Activated CD4-positive, alpha-beta T cell treated with anti-CD3 and anti-CD28 coated beads, Interleukin-2, amount 50 U/mL, for 1 hour (primary cell): ENCODE results near the gene RAET1G.
"Not testable (repeated sequence)": the region's sequence is repeated elsewhere in the genome, so short reads cannot be mapped to it uniquely, and the experiment has no call there.

Source experiments
- DNase-seq: peaks from one replicate; pipeline ENCODE4 v3.0.0-alpha.2; 2020

Gene RAET1G

GRCh38 chr6:149909701-149910470 is 13.0 kb downstream of the RAET1G start:
- no peak for DNase-seq

- not testable (repeated sequence) for DNase-seq
Observed at GRCh38 chr6:149908480-149908879, 14.4 kb downstream of the RAET1G start.

DNA sequence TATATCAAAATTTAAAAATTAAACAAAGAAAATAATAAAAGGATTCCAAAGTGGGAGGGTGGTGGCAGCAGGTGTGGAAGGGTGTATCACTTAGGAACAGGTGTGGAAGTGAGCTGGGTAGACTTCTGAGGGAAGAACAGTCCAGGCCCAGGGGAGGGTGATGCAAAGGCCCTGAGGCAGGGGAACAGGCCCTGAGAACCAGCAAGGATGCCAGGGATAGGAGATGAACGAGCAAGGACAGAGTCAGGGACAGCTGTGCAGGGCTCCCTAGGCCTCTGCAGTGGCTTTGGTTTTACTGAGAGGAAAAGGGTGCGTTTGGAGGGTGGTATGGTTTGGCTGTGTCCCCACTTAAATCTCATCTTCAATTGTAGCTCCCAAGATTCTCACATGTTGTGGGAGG is 15.6 kb downstream of the RAET1G start:
- DNase-seq = no peak

GRCh38 chr6:149906405-149906804 is 16.5 kb downstream of the RAET1G start:
- no peak for DNase-seq

DNA sequence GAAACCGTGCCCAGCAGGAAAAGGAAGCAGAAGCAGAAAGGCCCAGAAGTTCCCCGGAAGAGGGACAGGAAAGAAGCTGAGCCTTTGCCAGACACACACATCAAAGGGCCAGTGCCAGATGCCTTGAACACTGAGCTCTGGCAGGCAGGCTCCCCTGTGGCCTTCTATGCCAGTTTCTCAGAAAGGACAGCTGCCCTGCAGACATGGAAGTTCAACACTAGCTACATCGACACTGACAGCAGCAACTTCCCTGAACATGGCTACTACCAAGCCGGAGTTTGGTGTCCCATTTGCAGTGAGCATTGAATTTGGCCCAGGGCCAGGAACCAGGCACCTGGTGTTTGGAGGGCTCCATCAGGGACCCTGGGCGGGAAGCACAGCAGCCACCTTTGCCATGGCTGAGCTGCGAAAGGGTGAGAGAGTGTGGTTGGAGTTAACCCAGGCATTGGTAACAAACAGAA is 17.0 kb downstream of the RAET1G start:
- DNase-seq = no peak

DNA sequence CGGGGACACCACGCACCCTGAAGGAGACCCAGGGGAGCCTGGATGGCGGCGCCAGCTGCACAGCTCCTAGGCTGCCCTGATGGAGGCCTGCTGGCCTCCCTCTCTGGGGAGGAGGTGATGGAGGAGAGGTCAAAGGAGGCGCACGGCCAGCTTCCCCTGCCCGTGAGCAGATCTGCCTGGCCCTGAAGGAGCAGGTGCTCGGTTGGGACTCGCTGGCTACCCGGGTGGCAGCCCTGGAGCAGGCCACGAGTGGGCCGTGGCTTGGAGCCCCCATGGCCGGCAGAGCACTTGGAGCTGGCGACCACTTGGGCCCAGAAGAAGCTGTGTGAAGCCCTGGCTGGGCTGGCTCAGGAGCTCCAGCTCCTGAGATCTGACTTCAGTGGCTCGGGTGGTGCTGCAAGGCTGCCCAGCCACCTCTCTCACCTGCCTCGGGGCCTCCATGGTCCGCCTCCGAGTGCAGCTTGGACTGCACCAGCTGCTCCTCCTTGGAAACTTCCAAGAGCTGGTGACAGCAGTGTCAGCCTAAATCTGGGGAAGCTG is 17.5 kb downstream of the RAET1G start:
- no peak for DNase-seq

- DNase-seq = no peak
Observed at GRCh38 chr6:149904661-149905370, 18.1 kb downstream of the RAET1G start.

DNA sequence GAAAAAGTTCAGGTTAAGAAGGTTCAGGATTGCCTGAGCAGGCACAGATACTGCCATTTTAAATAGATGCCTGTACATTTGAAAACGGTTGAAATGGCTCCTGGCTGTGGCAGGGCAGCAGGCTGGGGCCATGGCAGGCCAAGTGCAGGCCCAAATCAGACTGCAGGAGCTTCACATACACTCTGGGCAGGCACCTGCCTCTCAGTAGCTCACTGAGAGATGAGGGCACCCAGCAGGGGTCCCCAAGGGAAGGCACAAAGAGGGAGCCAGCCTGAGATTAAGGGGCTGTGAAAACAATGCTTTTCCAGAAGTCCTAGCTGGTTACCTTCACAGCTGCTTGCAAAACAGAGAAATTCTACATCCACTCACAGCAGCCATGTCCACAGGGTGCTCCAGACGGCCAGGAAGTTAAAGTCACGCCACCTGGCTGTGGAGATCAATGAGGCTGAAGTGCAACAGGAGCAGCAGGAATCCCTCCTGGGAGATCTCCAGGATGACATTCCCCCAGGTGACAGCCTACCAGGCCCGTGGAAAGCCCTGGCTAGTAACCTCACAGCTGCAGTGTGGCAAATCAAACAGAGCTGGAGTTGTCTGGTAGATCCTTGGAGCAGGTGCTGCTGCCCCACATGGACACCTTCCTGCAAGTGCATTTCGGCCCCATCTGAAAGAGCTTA is 18.8 kb downstream of the RAET1G start:
- DNase-seq = no peak

DNA sequence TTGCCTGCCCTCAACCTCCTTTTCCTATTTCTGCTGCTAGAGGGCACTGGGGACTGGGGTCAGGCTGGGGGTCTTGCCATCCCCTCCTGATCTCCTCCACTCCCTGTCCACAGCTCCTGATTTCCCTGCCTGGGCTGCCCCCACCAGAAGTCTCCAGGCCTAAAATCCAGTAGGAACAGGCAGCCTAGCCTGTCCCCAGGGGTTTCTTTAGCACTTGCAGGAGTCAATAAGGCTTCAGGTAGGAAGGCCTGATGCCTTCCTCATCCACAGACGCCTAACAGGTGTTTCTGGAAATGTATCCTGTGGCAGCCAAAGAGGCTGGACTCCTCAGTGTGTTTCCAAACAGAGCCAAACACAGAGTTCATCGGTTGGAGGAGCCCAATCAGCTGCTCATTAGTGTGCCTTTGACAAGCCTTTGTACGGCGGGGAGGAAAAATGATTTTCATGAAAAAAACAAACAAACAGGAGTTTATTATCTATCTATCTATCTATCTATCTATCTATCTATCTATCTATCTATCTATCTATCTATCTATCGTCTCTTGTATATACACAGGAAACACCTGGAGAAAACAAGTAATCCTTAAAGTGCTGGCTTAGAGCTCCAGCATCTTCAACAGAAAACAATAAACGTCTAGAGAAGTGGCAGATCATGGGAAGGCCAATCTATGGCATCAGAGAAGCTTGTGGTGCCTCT is 21.3 kb downstream of the RAET1G start:
- no peak for DNase-seq

DNA sequence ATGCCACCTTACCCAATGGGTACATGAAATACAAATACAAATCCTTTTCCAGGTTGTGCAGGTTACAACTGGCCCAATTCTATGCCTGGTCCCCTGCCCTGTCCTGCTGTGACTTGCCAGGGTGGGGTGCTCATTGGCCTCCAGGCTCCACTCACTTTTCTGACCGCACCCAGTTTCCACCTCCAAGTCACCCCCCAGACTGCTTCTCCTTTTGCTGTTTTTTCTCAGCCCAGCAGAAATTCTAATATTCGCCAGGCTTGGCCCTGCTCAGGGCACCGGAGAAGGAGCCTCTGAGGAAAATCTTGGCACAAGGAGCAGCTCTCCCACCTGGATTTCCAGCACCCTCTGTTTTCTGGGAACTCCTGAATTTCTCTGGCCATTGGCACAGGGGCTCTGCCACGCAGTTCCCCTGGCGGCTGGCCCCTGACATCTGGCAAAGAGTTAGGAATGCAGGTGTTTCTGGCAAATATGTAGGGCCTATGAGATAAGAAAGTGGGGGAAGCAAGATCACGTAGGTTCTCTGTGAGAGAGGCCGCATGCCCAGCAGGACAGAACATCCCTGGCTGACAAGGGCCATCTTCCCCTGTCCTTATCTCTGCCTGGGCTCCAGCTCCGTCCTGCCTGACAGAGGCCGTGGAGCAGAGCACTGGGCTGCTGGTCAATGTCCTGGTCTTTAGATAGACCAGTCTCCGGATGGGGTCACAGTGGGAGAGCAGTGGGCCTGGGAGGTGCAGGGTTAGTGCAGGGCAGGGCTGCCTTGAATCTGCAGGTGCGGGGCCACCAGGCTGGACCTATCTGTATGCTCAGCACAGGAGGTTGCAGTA is 22.1 kb downstream of the RAET1G start:
- no peak for DNase-seq

GRCh38 chr6:149899926-149900619 is 22.8 kb downstream of the RAET1G start:
- DNase-seq = no peak

DNA sequence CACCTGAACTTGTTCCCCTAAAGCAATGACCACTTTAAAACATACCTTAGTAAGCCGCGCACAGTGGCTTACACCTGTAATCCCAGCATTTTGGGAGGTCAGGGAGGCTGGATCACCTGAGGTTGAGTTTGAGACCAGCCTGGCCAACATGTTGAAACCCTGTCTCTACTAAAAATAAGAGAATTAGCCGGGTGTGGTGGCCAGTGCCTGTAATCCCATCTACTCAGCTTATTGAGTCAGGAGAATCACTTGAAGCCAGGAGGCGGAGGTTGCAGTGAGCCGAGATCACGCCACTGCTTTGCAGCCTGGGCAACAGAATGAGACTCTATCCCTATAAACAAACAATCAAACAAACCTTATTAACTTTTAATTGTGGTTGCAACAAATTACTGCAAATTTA is 23.4 kb downstream of the RAET1G start:
- DNase-seq = no peak

DNA sequence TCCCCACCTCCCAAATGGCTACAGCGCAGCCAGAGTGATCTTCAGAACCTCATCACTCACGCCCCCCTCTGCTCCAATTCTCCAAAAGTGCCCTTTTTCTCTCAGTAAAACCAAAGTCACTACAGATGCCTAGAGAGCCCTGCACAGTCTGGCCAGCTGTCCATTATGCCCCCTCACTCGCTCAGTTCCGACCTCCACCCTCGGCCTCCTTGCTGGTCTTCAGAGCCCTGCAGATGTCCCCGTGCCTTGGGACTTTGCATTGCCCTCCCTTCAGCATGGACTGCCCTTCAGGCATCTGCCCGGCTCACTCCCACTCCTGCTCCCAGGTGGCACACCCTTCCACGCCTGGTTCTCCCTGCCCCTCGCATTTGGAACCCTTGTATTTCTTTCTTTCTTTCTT is 24.0 kb downstream of the RAET1G start:
- no peak for DNase-seq

- DNase-seq = no peak
Observed at GRCh38 chr6:149897855-149898744, 24.8 kb downstream of the RAET1G start, which contains the start of gene RAET1E. Gene RAET1E, minus strand, starts transcription at chr6:149898113. Its CDS starts 7,212 bp downstream, at chr6:149890901.

DNA sequence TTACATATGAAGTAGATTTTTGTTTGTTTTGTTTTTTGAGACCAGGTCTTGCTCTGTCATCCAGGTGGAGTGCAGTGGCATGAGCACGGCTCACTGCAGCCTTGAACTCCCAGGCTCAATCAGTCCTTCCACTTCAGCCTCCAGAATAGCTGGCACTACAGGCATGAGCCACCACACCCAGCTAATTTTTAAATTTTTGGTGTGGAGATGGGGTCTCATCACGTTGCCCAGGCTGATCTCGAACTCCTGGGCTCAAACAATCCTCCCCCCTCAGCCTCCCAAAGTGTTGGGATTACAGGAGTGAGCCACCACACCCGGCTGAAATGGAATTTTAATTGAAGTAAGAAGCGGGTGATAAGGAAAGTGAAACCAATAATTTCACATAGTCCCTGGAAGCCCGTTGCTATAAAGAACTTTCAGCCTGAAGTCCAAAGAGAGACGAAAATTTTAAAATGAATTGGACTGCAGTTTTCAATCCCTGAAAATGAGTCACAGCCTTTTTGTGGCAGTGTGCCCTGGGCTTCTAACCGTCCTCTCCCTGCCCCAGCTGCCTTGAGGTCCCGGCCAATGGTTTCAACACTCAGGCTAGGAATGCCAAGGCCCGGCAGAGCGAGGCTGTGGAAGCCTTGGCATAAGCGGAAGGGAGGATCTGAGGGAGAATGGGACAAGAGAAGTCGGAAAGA is 25.8 kb downstream of the RAET1G start:
- no peak for DNase-seq

- no peak for DNase-seq
Observed at GRCh38 chr6:149896491-149896890, 26.4 kb downstream of the RAET1G start.

DNA sequence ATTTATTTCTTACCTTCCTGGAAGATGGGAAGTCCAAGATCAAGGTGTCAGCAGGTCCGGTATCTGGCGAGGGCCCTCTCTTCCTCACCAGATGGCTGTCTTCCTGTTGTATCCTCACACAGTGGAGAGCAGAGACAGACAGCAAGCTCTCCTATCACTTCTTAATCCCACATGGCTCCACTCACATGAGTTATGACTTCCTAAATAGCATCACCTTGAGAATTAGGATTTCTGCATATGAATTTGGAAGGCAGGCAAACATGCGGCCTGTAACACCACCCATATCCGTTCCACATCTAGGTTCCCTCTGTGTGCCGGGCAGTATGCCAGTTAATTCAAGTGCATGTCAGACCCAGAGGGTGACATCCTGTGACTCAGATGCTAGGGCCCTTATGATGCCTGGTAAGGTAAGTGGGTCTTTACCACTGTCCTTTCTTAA is 27.1 kb downstream of the RAET1G start:
- peak; percentile 29 for DNase-seq

DNA sequence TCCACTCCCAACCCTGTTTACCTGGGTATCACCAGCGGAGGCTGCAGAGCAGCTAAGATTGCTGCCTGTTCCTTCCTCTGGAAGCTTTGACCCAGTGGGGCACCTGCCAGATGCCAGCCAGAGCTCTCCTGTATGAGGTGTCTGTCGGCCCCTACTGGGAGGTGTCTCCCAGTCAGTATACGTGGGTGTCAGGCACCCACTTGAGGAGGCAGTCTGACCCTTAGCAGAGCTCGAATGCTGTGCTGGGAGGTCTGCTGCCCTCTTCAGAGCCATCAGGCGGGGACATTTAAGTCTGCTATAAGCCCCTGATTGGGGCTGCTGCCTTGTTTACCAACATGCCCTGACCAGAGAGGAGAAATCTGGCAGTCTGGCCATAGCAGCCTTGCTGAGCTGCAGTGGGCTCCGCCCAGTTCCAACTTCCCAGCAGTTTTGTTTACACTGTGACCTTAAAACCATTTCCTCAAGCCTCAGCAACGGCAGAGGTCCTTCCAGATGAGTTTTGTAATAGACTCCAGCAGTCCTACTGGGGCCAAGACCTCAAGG is 27.8 kb downstream of the RAET1G start:
- no peak for DNase-seq

GRCh38 chr6:149891864-149892263 is 31.1 kb downstream of the RAET1G start:
- DNase-seq = not testable (repeated sequence)
